Stomach (tissue), 9 donors: Measurements from ENCODE around the gene RGS9BP. TPM values are rescaled to one million over a fixed set of nuclear protein-coding genes. Genes with fewer than 3 reads are reported as not detected.

Source experiments
- DNase-seq, 2 donors: peaks; one replicate each; pipeline versions ENCODE4 v3.0.0 to v3.0.0-alpha.2; 2013 to 2019
- H3K27ac ChIP-seq, 5 donors: fragments of 200-600 bp in 4 of 5; sonication (generic) in 4 of 5; one replicate each; pipeline ENCODE4 v1.5.1; 2013 to 2019; ENCODE audit warnings: mild to moderate bottlenecking in 1 of 5, moderate library complexity in 1 of 5
- H3K27me3 ChIP-seq, 3 donors: fragments of 200-600 bp; sonication (generic); one replicate each; pipeline ENCODE4 v1.5.1; 2017 to 2019; ENCODE audit warnings: mixed run types in 1 of 3
- H3K36me3 ChIP-seq, 4 donors: fragments of 200-600 bp; sonication (generic); 1 replicate in 3 of 4; 2 replicates in 1 of 4; pipeline ENCODE4 v1.5.1; 2016 to 2019
- H3K4me1 ChIP-seq, 4 donors: fragments of 200-600 bp; sonication (generic); one replicate each; pipeline ENCODE4 v1.5.1; 2016 to 2019
- H3K4me3 ChIP-seq, 4 donors: fragments of 200-600 bp; sonication (generic) in 3 of 4; one replicate each; pipeline ENCODE4 v1.5.1; 2016 to 2019; ENCODE audit warnings: mild to moderate bottlenecking in 1 of 4
- H3K9me3 ChIP-seq, 4 donors: fragments of 200-600 bp; sonication (generic); one replicate each; pipeline ENCODE4 v1.5.1; 2016 to 2019
- EP300 ChIP-seq: sonication (generic); formaldehyde crosslinking; IDR thresholded peaks from one replicate; pipeline ENCODE4 v1.6.1; 2017; ENCODE audit warnings: antibody characterized with exemption
- POLR2A ChIP-seq, 4 donors: fragments of 450-650 bp; IDR thresholded peaks; one replicate each; pipeline ENCODE4 v1.6.1; 2016; ENCODE audit warnings: antibody characterized with exemption in 4 of 4, control low read depth in 2 of 4, mild to moderate bottlenecking in 1 of 4, moderate library complexity in 1 of 4
- POLR2AphosphoS5 ChIP-seq, 3 donors: sonication (generic); formaldehyde crosslinking; IDR thresholded peaks; one replicate each; pipeline ENCODE4 v1.6.1; 2016; ENCODE audit warnings: antibody characterized with exemption in 3 of 3
- WGBS, 5 donors: extraction: QIAGEN DNeasy Blood & Tissue Kit in 3 of 5; methylation state at CpG; one replicate each; pipeline versions ENCODE4 v1.1.5 to v1.1.7; 2013 to 2018; 5-methylcytosine and 5-hydroxymethylcytosine counted together
- intact Hi-C: fragments of 100-400 bp; cut with DNase I; formaldehyde crosslinking; loops from one replicate; pipeline ENCODE4 v1.15.1; 2023; ENCODE audit warnings: low total_unique reads
- polyA plus RNA-seq, 3 donors: library from polyadenylated mRNA; stranded (reverse); fragments of 200-250 nt; gene quantifications; one replicate each; pipeline ENCODE4 v1.2.3, GENCODE V29; 2013
- total RNA-seq, 5 donors: library from RNA; depleted of rRNA; stranded (reverse); fragments of >200 nt; gene quantifications; one replicate each; pipeline versions ENCODE4 v1.1.0 to v1.2.3, GENCODE V29; 2014 to 2016
- TF ChIP-seq, protein P1 (sequence below), 7 experiments: fragments of 450-650 bp in 4 of 7; fragments of 200-600 bp in 3 of 7; sonication (generic) in 3 of 7; IDR thresholded peaks; one replicate each; pipeline ENCODE4 v1.5.1; 2016 to 2019; ENCODE audit warnings: antibody characterized with exemption in 7 of 7, control low read depth in 2 of 7, mild to moderate bottlenecking in 1 of 7
- donor health status: healthy with polysubstance abuse.
- donor health status: Bipolar disorder and iron deficiency.
- donor health status: healthy.

RGS9BP gene
- total and polyA plus RNA-seq, 8 donors: 0.15 to 1.2 (median 0.19) TPM; not detected in 3

DNA sequence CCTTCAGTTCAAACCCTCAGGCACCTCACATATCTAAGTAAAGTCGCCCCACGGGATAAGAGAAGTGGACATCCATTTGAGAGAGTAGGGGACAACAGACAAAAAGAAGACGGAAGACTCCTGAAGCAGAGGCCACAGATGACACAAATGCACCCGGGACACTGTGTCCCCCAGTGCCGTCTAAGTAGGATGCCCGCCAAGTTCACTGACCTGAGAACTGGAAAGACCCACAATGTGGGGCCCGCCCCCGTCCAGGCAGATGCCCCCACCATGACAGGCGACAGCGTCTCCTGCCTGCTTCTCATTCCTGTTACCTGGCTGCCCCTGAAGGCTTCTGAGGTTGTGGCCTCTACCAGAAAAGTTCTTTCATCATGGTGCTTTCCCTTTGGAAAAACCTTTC, 17.6 kb upstream of the RGS9BP start:
- intact Hi-C loops: no loop called here
- H3K36me3 ChIP-seq: peaks cover 17 to 50% (median 48%) of the 10 kb centered on the region in 4 donors
- H3K27me3 ChIP-seq: no peaks in the 10 kb centered on the region
- H3K27ac ChIP-seq: no peak overlapping the region
- DNase-seq: no peak
- H3K4me3 ChIP-seq: no peak overlapping the region
- H3K9me3 ChIP-seq: no peaks in the 10 kb centered on the region
- peaks cover 6 to 12% (median 9%) of the 10 kb centered on the region in 4 donors for H3K4me1 ChIP-seq
- 87 to 95% (median 90%) methylated on average over 8 to 10 of the region's 10 CpGs for WGBS, 5 donors
- TF ChIP-seq POLR2A (IDR thresholded peaks at IDR 0.05): no peak
- TF ChIP-seq, protein P1, sequence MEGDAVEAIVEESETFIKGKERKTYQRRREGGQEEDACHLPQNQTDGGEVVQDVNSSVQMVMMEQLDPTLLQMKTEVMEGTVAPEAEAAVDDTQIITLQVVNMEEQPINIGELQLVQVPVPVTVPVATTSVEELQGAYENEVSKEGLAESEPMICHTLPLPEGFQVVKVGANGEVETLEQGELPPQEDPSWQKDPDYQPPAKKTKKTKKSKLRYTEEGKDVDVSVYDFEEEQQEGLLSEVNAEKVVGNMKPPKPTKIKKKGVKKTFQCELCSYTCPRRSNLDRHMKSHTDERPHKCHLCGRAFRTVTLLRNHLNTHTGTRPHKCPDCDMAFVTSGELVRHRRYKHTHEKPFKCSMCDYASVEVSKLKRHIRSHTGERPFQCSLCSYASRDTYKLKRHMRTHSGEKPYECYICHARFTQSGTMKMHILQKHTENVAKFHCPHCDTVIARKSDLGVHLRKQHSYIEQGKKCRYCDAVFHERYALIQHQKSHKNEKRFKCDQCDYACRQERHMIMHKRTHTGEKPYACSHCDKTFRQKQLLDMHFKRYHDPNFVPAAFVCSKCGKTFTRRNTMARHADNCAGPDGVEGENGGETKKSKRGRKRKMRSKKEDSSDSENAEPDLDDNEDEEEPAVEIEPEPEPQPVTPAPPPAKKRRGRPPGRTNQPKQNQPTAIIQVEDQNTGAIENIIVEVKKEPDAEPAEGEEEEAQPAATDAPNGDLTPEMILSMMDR (IDR thresholded peaks at IDR 0.05): no peak
- TF ChIP-seq EP300: no peak
- TF ChIP-seq POLR2AphosphoS5 (IDR thresholded peaks at IDR 0.05): no peak

DNA sequence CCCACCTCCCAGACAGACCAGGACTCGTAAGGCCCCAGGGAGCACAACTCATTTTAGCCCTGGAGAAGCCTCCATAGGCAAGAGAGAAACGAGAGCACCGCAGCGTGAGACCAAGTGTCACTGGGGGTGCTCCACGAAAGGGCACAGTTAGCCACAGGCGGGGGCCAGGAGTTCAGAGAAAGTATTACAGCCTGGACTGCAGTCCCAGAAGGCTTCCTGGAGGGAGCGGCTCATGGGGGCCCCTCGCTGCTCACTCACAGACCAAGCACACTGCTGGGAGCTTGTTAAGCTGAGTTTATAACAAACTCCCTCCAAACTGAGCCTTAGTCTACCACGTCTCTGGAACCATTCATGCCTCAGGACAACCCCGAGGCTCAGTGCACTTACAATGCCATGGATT, 17.1 kb upstream of the RGS9BP start:
- Histone ChIP-seq H3K4me3 (no peak overlapping the region), H3K36me3 (peaks cover 17 to 50% (median 48%) of the 10 kb centered on the region in 4 donors), H3K9me3 (no peaks in the 10 kb centered on the region), H3K4me1 (peaks cover 2 to 8% (median 4%) of the 10 kb centered on the region in 4 donors), H3K27me3 (no peaks in the 10 kb centered on the region), H3K27ac (no peak overlapping the region)
- TF ChIP-seq, protein P1 (IDR thresholded peaks at IDR 0.05): no peak
- TF ChIP-seq EP300: no peak
- TF ChIP-seq POLR2AphosphoS5 (IDR thresholded peaks at IDR 0.05): no peak
- TF ChIP-seq POLR2A (IDR thresholded peaks at IDR 0.05): no peak
- WGBS, 5 donors: 83 to 92% (median 88%) methylated on average over 10 of the region's 10 CpGs
- intact Hi-C loops: no loop called here
- no peak for DNase-seq

DNA sequence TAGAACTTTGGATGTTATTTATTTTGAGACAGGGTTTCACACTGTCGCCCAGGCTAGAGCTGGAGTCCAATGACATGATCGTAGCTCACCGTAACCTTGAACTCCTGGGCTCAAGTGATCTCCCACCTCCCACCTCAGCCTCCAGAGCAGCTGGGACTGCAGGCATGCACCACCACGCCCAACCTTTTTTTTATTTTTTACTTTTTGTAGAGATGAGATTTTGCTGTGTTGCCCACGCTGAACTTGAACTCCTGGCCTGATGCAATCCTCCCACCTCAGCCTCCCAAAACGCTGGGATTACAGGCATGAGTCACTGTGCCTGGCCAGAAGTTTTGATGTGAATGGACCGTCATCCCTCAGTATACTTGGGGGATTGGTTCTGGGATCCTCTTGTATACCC, 14.3 kb upstream of the RGS9BP start:
- Histone ChIP-seq H3K4me1 (no peaks in the 10 kb centered on the region), H3K36me3 (peaks cover 8 to 35% (median 26%) of the 10 kb centered on the region in 4 donors), H3K4me3 (no peak overlapping the region), H3K27ac (no peak overlapping the region), H3K9me3 (no peaks in the 10 kb centered on the region), H3K27me3 (no peaks in the 10 kb centered on the region)
- DNase-seq: no peak
- intact Hi-C loops: no loop called here
- WGBS, 5 donors: 87 to 93% (median 91%) methylated on average over 7 of the region's 7 CpGs
- TF ChIP-seq POLR2AphosphoS5 (IDR thresholded peaks at IDR 0.05): no peak
- no peak for TF ChIP-seq POLR2A (IDR thresholded peaks at IDR 0.05)
- TF ChIP-seq, protein P1 (IDR thresholded peaks at IDR 0.05): no peak
- TF ChIP-seq EP300: no peak

DNA sequence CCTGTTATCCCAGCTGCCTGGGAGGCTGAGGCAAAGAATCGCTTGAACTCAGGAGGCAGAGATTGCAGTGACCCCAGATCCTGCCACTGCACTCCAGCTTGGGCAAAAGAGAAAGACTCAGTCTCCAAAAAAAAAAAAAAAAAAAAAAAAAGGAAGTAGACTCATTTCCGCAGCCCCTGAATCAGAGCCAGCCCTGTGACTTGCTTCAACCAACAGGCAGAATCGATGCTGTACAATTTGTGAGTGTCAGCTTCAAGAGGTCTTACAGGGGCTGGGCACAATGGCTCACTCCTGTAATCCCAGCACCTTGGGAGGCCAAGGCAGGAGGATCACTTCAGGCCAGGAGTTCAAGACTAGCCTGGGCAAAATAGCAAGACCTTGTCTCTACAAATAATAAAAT, 13.5 kb upstream of the RGS9BP start:
- Histone ChIP-seq H3K4me3 (no peak overlapping the region), H3K9me3 (no peaks in the 10 kb centered on the region), H3K27me3 (no peaks in the 10 kb centered on the region), H3K27ac (no peak overlapping the region), H3K36me3 (peaks cover 8 to 35% (median 20%) of the 10 kb centered on the region in 4 donors), H3K4me1 (peaks cover 0 to 6% (median 0%) of the 10 kb centered on the region in 4 donors)
- TF ChIP-seq EP300 (no peak), POLR2AphosphoS5 (IDR thresholded peaks at IDR 0.05) (no peak), POLR2A (IDR thresholded peaks at IDR 0.05) (no peak)
- TF ChIP-seq, protein P1 (IDR thresholded peaks at IDR 0.05): no peak
- no peak for DNase-seq
- 50 to 73% (median 64%) methylated on average over 3 of the region's 3 CpGs for WGBS, 5 donors
- intact Hi-C loops: no loop called here
